ENCODE measurements around the gene GOT1. TPM values are rescaled to one million over a fixed set of nuclear protein-coding genes. Genes with fewer than 3 reads are reported as not detected.

The GOT1 gene
- total RNA-seq, 1 experiment from 2014 or later, result 51.6 TPM

GRCh38 chr10:99467236-99467999 is 37.0 kb upstream of the GOT1 start:
- Histone ChIP-seq H3K27me3 (ENCODE audit: control insufficient read depth, insufficient read depth, low read length) (peaks cover 19% of the 10 kb centered on the region), H3K27ac (ENCODE audit: low read length) (no peak overlapping the region)
- CTCF ChIA-PET, result no interaction called here

GRCh38 chr10:99466632-99467223 is 36.3 kb upstream of the GOT1 start:
- no peaks in the 10 kb centered on the region for H3K9me3 ChIP-seq (ENCODE audit: control insufficient read depth, insufficient read depth, low read depth, low read length)
- H3K27ac ChIP-seq (ENCODE audit: low read length), result no peak overlapping the region
- TF ChIP-seq POLR2AphosphoS5 (IDR thresholded peaks at IDR 0.05; ENCODE audit: low read depth, low read length), result no peak
- ATAC-seq (no peak), DNase-seq (ENCODE audit: low read depth, low spot score) (no peak)
- BruUV-seq (replicated peaks), result no TSS peak
- CTCF ChIA-PET, result no interaction called here
- H3K4me3 ChIP-seq (ENCODE audit: low read depth in 2 of 2, low read length in 2 of 2), result no peak overlapping the region
- POLR2A ChIA-PET, result no interaction called here
- in situ Hi-C loops (cut with HindIII; ENCODE audit: low pct_unique_long_range_greater_than_20kb, low sequenced_read_pairs) (no loop called here), intact Hi-C loops (cut with micrococcal nuclease; ENCODE audit: unreplicated experiment) (no loop called here)
- peaks cover 15% of the 10 kb centered on the region for H3K27me3 ChIP-seq (ENCODE audit: control insufficient read depth, insufficient read depth, low read length)
- no peaks in the 10 kb centered on the region for H3K4me1 ChIP-seq (ENCODE audit: control insufficient read depth, insufficient read depth, low read length)
- H3K36me3 ChIP-seq (ENCODE audit: control insufficient read depth, insufficient read depth, low read length), result no peaks in the 10 kb centered on the region

More at GRCh38 chr10:99467236-99467999, 37.0 kb upstream of the GOT1 start:
- DNase-seq (ENCODE audit: low read depth, low spot score) (no peak), ATAC-seq (no peak)
- H3K4me1 ChIP-seq (ENCODE audit: control insufficient read depth, insufficient read depth, low read length), result no peaks in the 10 kb centered on the region
- BruUV-seq (replicated peaks), result no TSS peak
- POLR2A ChIA-PET, result no interaction called here
- in situ Hi-C loops (cut with HindIII; ENCODE audit: low pct_unique_long_range_greater_than_20kb, low sequenced_read_pairs), result no loop called here
- no peak overlapping the region for H3K4me3 ChIP-seq (ENCODE audit: low read depth in 2 of 2, low read length in 2 of 2)
- H3K9me3 ChIP-seq (ENCODE audit: control insufficient read depth, insufficient read depth, low read depth, low read length), result no peaks in the 10 kb centered on the region
- TF ChIP-seq TCF7L2 (IDR thresholded peaks at IDR 0.05; ENCODE audit: low read depth, low read length), result no peak
- no peak for TF ChIP-seq REST (IDR thresholded peaks at IDR 0.05; ENCODE audit: insufficient read depth in 1 of 2, low read depth in 2 of 2, low read length in 1 of 2)
- no peak for TF ChIP-seq POLR2AphosphoS5 (IDR thresholded peaks at IDR 0.05; ENCODE audit: low read depth, low read length)
- no peak for TF ChIP-seq CTCF (IDR thresholded peaks at IDR 0.05)
- TF ChIP-seq SIN3A (IDR thresholded peaks at IDR 0.05; ENCODE audit: borderline replicate concordance, insufficient read depth, low read depth, low read length), result no peak
- intact Hi-C loops (cut with micrococcal nuclease; ENCODE audit: unreplicated experiment), result no loop called here
- H3K36me3 ChIP-seq (ENCODE audit: control insufficient read depth, insufficient read depth, low read length), result no peaks in the 10 kb centered on the region

GRCh38 chr10:99461230-99461629 is 30.8 kb upstream of the GOT1 start:
- intact Hi-C loops (cut with micrococcal nuclease; ENCODE audit: unreplicated experiment) (no loop called here), in situ Hi-C loops (cut with HindIII; ENCODE audit: low pct_unique_long_range_greater_than_20kb, low sequenced_read_pairs) (no loop called here)
- CTCF ChIA-PET, result no interaction called here
- POLR2A ChIA-PET, result no interaction called here
- Histone ChIP-seq H3K27me3 (ENCODE audit: control insufficient read depth, insufficient read depth, low read length) (peaks cover 4% of the 10 kb centered on the region; the same call in 1 of the 2 replicates), H3K27ac (ENCODE audit: low read length) (no peak overlapping the region), H3K9me3 (ENCODE audit: control insufficient read depth, insufficient read depth, low read depth, low read length) (no peaks in the 10 kb centered on the region), H3K4me3 (ENCODE audit: low read depth in 2 of 2, low read length in 2 of 2) (no peak overlapping the region), H3K36me3 (ENCODE audit: control insufficient read depth, insufficient read depth, low read length) (no peaks in the 10 kb centered on the region), H3K4me1 (ENCODE audit: control insufficient read depth, insufficient read depth, low read length) (no peaks in the 10 kb centered on the region)
- TF ChIP-seq CTCF (IDR thresholded peaks at IDR 0.05) (no peak), REST (IDR thresholded peaks at IDR 0.05; ENCODE audit: insufficient read depth in 1 of 2, low read depth in 2 of 2, low read length in 1 of 2) (no peak), POLR2AphosphoS5 (IDR thresholded peaks at IDR 0.05; ENCODE audit: low read depth, low read length) (no peak), TCF7L2 (IDR thresholded peaks at IDR 0.05; ENCODE audit: low read depth, low read length) (no peak), SIN3A (IDR thresholded peaks at IDR 0.05; ENCODE audit: borderline replicate concordance, insufficient read depth, low read depth, low read length) (no peak)
- no TSS peak for BruUV-seq (replicated peaks)
- ATAC-seq (no peak), DNase-seq (ENCODE audit: low read depth, low spot score) (no peak)
